T-helper 1 cell (primary cell): ENCODE data around the gene BTRC.
A peak's percentile ranks its signal among the peaks of the same experiment; 100 is the strongest.
"Not testable (repeated sequence)": the region's sequence is repeated elsewhere in the genome, so short reads cannot be mapped to it uniquely, and the experiment has no call there.

ENCODE experiments used
- DNase-seq, 5 donors: peaks; one replicate each; pipeline ENCODE4 v3.0.0-alpha.2; 2012 to 2020

BTRC gene

GRCh38 chr10:101351017-101351416 lies 2.9 kb upstream of the BTRC start:
- no peak for DNase-seq

DNA sequence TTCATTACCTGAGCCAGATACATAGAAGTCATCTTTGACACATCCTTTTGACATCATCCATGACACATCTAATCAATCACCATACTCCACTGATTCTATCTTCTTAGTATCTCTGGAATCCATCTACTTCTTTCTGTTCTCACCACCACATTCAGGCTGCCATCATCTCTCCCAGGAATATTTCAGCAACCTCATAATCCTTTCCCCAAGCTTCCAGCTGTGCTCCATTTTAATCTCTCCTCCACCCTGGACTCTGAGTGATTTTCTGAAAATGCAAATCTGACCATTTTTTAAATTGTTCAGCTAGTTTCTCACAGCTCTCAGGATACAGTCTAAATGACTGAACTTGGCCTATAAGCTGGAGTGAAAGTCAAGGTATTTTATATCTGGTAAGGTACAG lies 2.5 kb upstream of the BTRC start:
- no peak for DNase-seq

DNA sequence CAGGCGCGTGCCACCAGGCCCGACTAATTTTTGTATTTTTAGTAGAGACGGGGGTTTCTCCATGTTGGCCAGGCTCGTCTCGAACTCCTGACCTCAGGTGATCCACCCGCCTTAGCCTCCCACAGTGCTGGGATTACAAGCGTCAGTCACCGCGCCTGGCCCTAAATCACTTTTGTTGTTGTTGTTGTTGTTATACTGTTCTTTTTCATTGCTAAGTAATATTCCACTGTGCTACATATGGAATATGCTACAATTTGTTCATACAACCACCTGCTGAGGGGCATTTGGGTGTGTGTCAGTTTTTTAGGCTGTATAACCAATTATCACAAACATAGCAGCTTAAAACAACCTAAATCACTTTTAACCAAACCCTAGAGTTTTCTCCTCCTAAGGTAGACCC lies 1.1 kb upstream of the BTRC start:
- not testable (repeated sequence) for DNase-seq

DNA sequence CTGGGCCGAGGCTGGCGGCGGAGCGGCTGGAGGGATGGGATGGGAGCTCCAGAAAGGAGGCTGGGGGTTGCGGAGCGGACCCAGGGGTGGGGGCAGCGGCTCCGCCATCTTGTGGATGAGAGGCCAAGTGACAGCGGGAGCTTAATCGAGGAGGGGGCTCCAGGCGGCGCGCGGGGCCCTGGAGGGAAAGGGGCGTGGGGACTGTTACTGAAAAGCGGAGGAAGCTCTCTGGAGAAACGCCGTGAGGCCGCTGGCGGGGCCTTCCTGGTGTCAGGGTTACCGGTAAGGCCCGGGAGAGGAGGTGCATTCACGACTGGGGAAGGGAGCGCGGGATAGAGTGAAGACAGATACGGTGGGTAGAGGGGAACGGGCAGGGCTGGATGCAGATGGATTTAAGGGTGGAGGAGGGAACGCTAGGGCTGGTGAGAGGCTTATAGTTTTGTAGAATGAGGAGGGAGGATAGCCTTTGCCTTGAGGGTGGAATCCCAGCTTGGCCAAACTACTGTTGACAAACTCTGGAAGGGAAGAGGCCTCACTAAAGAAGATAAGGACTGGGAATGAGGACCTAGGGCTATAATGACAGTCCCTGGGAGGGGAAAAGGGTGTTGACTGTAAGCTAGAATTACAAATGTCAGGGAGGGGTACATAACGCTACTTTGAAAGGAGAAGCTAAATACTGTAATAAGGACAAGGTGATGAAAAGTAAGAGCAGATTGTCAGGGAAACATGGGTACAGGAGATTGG lies 535 bp downstream of the BTRC start:
- DNase-seq = peak; percentile 16 to 46 (median 29)

- no peak for DNase-seq
These were observed 1.2 kb downstream of the BTRC start for GRCh38 chr10:101355072-101355706.

DNA sequence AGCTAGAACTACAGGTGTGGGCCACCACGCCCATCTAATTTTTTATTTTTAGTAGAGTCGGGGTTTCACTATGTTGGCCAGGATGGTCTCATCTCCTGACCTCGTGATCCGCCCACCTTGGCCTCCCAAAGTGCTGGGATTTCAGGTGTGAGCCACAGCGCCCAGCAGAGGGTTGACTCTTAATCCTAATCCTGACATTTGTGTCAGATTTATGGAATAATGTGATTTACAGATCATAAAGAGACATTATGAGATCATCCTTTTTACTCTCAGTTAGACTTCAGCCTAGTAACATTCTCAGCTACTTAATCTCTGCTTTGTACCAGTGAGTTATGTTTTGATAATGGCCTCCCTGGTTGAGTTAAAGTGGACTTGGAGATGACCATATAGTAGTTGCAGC lies 2.2 kb downstream of the BTRC start:
- no peak for DNase-seq

DNA sequence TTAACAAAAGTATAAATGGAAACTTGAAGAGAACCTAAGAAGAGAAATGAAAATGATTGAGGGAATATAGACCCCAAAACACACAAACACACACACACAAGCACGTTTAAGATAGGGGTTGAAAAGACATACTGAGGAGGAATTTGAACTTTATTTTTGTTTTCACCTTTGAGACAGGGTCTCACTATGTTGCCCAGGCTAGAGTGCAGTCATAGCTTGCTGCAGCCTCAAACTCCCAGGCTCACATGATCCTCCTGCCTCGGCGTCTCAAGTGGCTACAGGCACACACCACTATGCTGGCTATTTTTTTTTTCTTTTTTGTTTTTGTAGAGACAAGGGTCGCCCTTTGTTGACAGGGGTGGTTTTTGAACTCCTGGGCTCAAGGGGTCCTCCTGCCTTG lies 4.0 kb downstream of the BTRC start:
- no peak for DNase-seq

DNA sequence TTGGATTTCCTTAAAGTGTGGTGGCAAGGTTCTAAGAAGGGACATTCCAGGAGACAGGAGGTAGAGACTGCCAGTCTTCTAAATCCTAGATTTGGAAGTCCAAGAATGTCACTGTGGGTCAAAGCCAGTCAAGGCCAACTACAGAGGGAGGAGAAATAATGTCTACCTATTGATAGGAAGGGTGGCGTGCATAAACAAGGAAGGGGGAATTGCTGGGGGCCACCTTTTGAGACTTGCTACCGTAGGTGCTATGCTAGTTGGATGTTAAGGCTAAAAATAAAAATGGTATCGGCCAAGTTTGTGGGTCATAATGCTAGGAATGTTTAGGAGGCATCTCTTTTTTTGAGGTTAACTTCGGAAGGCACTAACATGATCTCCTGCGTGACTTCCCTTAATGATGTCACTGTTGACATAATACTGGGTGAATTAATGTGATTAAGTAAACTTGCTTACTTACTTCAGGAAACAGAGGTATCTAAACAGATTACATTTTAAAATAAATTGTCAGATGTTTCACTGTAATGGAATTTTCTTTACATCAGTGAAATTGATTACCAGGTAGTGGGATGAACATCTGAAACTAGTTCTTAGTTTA lies 4.8 kb downstream of the BTRC start:
- no peak for DNase-seq

DNA sequence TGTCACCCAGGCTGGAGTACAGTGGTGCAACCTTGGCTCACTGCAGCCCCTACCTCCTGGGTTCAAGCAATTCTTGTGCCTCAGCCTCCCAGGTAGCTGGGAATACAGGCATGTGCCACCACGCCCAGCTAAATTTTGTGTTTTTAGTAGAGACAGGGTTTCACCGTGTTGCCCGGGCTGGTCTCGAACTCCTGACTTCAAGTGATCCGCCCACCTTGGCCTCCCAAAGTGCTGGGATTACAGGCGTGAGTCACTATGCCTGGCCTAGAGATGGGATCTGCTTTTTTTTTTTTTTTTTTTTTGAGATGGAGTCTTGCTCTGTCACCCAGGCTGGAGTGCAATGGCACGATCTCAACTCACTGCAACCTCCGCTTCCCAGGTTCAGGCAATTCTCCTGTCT lies 6.1 kb downstream of the BTRC start:
- not testable (repeated sequence) for DNase-seq

DNA sequence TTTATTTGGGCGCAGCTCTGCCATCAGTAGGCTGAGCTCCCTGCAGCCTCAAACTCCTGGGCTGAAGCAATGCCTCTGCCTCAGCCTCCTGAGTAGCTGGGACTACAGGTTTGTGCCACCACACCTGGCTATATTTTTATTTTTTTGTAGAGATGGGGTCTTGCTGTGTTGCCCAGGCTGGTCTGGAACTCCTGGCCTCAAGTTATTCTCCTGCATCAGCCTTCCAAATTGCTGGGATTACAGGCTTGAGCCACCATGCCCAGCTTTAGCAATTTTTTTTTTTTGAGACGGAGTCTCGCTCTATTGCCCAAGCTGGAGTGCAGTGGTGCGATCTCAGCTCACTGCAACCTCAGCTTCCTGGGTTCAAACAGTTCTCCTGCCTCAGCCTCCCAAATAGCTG lies 6.9 kb downstream of the BTRC start:
- DNase-seq = not testable (repeated sequence)

DNA sequence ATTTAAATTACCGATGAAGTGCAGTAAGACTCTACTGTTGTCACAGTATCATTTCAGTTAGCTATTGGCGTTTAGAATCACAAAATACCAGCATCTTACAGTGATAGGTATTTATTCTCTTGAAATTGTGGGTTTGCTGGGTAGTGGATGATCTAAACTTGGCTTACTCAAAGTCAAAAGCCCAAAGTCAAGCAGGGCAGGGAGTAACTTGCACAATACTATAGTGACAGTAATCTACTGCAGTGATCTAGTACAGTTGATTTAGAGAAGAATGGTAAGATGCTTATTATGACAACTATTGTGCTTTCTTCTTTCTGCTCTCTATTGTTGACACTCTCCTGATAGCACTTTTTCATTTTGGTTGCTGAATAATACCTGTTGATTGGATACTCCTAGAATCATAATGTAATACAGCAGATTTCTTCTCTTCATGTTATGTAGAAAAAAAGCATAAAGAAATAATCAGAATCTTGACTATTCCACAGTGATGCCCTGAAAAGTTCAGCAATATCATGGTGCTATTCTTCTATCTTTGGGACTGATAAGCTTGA lies 10.0 kb downstream of the BTRC start:
- no peak for DNase-seq

GRCh38 chr10:101364721-101365120 lies 10.8 kb downstream of the BTRC start:
- DNase-seq = no peak

DNA sequence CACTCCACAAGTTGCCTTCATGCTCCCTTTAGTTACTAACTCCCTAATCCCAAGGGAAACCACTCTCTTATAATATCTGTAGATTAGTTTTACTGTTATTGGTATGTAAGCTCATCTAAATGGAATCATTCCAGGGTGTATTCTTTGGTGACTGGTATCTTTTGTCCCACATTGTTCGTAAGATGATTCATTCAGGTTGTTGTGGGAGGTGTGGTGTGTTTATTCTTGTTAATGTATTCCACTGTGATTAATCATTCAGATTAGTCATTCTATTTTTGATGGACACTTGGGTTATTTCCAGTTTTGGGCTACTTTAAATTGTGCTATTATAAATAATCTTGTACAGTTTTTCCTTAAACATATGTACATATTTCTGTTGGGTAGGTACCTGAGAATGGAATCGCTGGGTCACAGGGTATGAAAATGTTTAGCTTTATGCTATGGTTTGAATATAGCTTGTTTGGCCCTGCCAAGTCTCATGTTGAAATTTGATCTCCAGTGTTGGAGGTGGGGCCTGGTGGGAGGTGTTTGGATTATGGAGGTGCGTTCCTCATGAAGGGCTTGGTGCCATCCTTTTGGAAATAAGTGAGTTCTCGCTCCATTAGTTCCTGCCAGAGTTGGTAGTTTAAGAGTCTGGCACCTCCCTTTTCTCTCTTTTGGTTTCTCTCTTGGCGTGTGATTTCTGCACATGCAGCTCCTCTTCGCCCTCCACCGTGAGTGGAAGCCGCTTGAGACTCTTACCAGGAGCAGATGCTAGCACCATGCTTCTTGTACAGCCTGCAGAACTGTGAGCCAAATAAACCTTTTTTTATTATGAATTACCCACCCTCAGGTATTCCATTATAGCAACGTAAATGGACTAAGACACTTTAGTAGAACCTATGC lies 13.8 kb downstream of the BTRC start:
- peak in 1 of 5 donors; percentile 4 for DNase-seq

- DNase-seq = no peak
These were observed 19.1 kb downstream of the BTRC start for GRCh38 chr10:101373063-101373462.

DNA sequence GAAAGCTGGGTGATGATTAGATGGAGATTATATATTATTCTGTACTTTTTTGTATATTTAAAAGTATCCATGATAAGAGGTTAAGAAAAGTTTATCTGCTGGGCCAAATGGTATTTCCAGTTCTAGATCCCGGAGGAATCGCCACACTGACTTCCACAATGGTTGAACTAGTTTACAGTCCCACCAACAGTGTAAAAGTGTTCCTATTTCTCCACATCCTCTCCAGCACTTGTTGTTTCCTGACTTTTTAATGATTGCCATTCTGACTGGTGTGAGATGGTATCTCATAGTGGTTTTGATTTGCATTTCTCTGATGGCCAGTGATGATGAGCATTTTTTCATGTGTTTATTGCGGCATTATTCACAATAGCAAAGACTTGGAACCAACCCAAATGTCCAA lies 20.0 kb downstream of the BTRC start:
- not testable (repeated sequence) for DNase-seq

DNA sequence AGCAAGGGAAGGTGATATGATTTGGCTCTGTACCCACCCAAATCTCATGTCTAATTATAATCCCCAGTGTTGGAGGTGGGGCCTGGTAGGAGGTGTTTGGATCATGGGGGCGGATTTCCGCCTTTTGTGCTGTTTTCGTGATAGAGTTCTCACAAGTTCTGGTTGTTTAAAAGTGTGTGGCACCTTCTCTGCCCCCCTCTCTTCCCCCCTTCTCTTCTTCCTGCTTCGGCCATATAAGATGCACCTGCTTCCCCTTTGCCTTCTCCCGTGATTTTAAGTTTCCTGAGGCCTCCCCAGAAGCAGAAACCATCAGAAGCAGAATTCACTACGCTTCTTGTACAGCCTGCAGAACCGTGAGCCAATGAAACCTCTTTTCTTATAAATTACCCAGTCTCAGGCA lies 21.1 kb downstream of the BTRC start:
- DNase-seq = no peak

DNA sequence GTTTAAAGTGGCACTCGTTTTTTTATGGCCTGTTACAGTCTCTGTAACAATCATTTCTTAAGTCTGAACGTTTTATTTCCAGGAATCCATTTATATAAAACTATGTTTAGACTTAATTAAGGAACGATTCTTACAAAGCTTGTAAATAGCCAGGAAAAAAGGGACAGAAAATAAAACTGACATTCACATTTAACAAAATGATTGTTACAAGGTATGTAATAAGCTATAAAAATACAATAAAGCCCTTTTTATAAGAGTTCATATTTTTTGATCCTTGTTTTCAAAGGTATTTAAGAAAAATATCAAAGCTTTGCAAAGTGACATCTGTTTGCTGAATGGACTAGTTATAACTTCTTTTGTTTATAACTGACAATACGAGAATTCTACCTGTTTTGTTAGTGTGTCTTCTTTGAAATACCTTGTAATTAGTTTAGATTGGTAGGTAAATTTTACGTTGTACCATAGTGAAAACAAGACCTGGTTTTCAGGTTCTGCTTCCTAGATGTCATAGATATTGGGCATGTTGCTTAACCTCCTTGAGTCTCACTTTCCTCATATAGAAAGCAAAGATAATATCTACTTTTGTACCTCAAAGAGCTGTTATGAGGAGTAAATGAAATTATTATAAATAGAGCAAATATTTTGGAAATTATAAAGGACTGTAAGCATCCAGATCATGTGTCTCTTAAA lies 25.8 kb downstream of the BTRC start:
- no peak for DNase-seq

- DNase-seq = peak in 1 of 5 donors; percentile 16
These were observed 26.5 kb downstream of the BTRC start for GRCh38 chr10:101380353-101381017.

- DNase-seq = no peak
These were observed 32.1 kb downstream of the BTRC start for GRCh38 chr10:101385866-101386658.

- no peak for DNase-seq
These were observed 32.8 kb downstream of the BTRC start for GRCh38 chr10:101386659-101387259.
